ENCODE data around the gene SLC9A9.
"Not testable (repeated sequence)": the region's sequence is repeated elsewhere in the genome, so short reads cannot be mapped to it uniquely, and the experiment has no call there.

SLC9A9 gene

GRCh38 chr3:143810166-143810952 lies 37.9 kb downstream of the SLC9A9 start:
- no peak for DNase-seq (ENCODE audit: low read depth, low spot score)

- no peak for DNase-seq (ENCODE audit: low read depth, low spot score)
Observed at GRCh38 chr3:143809121-143809621, 39.1 kb downstream of the SLC9A9 start.

DNA sequence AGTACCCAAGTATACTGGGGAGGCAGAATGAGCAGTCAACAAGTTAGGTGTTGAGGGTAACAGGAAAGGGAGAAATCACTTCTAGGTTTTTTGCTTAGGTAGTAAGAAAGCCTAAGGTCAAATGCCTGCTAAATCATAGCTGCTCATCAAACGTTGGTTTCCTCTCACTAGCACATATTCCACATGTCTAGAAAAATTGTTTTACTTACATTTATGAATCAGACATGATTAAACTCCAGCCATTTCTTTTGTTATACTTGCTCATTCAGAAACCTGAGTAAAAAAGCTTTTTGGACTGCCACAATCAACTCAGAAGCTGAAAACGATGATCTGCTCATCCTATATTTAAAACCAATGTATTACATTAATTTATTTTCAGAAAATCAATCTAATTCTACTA lies 40.2 kb downstream of the SLC9A9 start:
- no peak for DNase-seq (ENCODE audit: low read depth, low spot score)

GRCh38 chr3:143806038-143806437 lies 42.2 kb downstream of the SLC9A9 start:
- no peak for DNase-seq (ENCODE audit: low read depth, low spot score)

DNA sequence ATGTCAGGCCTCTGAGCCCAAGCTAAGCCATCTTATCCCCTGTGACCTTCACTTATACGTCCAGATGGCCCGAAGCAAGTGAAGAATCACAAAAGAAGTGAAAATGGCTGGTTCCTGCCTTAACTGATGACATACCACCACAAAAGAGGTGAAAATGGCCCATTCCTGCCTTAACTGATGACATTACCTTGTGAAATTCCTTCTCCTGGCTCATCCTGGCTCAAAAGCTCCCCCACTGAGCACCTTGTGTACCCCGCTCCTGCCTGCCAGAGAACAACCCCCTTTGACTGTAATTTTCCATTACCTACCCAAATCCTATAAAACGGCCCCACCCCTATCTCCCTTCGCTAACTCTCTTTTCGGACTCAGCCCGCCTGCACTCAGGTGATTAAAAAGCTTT lies 42.8 kb downstream of the SLC9A9 start:
- DNase-seq (ENCODE audit: low read depth, low spot score) = not testable (repeated sequence)

DNA sequence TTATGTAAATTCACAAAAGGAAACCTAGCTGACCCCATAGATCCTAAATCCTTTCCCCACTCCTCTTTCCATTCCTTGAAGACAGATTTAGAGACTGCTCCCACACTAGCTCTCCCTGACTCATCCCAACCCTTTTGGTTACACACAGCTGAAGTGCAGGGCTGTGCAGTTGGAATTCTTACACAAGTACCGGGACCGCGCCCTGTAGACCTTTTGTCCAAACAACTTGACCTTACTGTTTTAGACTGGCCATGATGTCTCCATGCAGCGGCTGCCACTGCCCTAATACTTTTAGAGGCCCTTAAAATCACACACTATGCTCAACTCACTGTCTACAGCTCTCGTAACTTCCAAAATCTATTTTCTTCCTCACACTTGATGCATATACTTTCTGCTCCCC lies 47.2 kb downstream of the SLC9A9 start:
- DNase-seq (ENCODE audit: low read depth, low spot score) = not testable (repeated sequence)

DNA sequence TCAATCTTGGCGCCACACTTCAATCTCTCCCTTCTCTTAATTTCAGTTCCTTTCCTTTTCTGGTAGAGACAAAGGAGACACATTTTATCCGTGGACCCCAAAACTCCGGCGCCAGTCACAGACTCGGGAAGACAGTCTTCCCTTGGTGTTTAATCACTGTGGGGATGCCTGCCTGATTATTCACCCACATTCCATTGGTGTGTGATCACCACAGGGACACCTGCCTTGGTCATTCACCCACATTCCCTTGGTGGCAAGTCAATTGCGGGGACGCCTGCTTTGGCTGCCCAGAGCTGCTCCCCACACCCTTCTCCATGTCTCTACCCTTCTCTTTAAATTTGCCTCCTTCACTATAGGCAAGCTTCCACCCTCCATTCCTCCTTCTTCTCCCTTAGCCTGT lies 50.1 kb downstream of the SLC9A9 start:
- DNase-seq (ENCODE audit: low read depth, low spot score) = not testable (repeated sequence)

DNA sequence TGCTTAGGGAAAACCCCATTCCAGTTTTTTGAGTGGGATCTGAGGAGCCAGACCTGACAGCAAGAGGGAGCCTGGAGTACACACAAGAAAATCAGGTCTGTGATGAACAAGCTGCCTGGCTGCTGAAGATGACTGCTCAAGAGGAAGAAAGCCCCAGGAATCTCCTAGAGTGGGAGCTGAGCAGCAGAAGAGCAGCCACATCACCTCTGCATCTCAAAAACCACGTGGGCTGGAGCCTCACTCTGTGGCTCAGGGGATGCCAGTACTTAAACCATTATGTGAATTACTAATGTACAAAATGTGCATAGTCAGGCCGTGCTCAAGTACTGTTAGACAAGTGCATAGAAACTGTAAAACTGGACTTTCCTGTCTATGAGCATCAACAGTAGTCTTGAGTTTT lies 52.4 kb downstream of the SLC9A9 start:
- no peak for DNase-seq (ENCODE audit: low read depth, low spot score)

GRCh38 chr3:143794793-143795462 lies 53.3 kb downstream of the SLC9A9 start:
- DNase-seq (ENCODE audit: low read depth, low spot score) = no peak

DNA sequence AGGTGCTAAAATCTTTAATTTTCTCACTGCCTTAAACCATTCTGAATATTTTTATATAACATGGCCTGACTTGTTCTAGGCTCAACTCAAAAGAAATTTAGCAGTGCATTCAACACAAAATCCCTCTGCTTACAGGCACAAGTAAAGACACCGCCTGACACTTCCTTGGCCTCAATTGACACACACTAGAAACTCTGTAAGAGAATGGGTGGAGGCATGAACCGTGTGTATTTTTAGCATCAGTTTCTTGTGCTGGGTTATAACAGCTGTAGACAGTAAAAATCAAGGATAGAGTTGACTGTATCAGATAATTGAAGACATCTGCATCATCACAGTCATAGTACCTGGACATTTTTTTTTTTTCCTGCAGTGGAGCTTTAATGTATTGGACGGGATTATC lies 54.3 kb downstream of the SLC9A9 start:
- no peak for DNase-seq (ENCODE audit: low read depth, low spot score)

DNA sequence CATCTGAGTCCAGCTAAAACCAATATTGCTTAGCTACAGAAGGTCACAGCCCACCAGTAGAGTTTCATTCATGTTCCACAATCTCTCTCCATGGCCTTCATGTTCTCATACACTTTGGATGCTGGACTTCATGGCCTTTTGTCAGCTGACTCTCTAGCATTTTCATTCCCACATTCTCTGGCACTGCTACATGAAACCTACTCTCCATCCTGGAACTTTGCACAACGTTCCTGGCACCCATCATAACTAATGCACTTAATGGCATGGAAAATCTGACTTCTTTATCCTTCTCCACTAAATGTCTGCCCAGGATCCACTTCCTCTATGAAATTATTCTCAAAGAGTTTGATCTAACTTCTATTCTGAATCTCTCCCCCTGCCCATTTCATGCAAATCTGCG lies 56.9 kb downstream of the SLC9A9 start:
- DNase-seq (ENCODE audit: low read depth, low spot score) = no peak

- no peak for DNase-seq (ENCODE audit: low read depth, low spot score)
Observed at GRCh38 chr3:143786219-143787191, 61.8 kb downstream of the SLC9A9 start.

- no peak for DNase-seq (ENCODE audit: low read depth, low spot score)
Observed at GRCh38 chr3:143784446-143784845, 63.8 kb downstream of the SLC9A9 start.

DNA sequence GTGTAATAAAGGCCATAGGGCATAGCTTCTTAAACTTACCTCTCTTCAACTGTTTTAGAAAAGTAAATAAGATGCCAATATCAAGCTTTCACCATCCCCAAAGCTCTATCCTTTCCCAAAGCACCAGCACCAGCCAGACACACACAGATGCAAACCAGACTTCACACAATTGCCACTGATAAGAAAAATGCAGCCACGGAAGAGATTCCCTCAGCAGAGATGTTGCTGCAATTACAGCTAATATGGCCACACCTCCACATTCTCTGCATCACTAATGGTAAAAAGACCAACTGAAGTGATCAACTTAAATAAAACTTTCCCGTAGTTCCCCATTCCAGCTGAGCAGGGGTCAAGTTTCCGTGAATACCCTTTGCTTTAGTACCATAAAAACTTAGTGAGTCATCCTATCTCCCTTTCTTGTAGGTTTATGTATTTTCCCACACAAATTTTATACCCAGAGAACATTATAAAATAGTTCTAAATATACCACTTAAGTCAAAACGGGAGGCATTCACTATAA lies 64.4 kb downstream of the SLC9A9 start:
- DNase-seq (ENCODE audit: low read depth, low spot score) = no peak

- no peak for DNase-seq (ENCODE audit: low read depth, low spot score)
Observed at GRCh38 chr3:143775459-143775858, 72.8 kb downstream of the SLC9A9 start.

DNA sequence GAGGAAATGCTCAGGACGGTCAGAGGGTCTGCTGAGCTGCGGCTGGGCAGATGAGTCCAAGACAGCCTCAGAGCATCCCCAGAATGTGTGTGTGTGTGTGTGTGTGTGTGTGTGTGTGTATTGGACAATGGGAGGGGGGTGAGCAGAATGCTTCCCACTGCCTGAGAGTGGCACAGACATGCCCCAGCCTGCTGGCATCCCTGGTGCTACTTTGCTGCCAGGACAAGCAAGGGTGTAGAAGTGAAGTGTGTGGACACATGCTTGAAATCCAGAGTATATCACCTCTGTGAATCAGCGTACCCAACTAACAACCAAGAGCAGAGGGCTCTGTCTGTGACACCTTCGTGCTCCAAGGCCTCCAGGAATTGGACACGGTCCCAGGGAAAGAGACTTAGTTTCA lies 76.3 kb downstream of the SLC9A9 start:
- DNase-seq (ENCODE audit: low read depth, low spot score) = no peak

- DNase-seq (ENCODE audit: low read depth, low spot score) = no peak
Observed at GRCh38 chr3:143771258-143771657, 77.0 kb downstream of the SLC9A9 start.

GRCh38 chr3:143770391-143770790 lies 77.9 kb downstream of the SLC9A9 start:
- no peak for DNase-seq (ENCODE audit: low read depth, low spot score)

- DNase-seq (ENCODE audit: low read depth, low spot score) = peak; percentile 57
Observed at GRCh38 chr3:143769616-143770015, 78.7 kb downstream of the SLC9A9 start.

DNA sequence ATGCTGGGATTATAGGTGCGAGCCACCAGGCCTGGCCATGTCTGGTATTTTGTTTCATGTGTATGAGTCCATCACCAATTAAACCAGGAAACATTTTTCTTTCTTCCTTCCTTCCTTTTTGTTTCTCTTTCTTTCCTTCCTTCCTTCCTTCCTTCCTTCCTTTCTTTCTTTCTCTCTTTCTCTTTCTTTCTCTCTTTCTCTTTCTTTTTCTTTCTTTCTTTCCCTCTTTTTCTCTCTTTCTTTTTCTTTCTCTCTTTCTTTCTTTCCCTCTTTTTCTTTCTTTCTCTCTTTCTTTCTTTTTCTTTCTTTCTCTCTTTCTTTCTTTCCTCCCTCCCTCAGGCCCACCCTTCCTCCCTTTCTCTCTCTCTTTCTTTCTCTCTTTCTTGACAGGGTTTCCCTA lies 83.4 kb downstream of the SLC9A9 start:
- DNase-seq (ENCODE audit: low read depth, low spot score) = no peak

DNA sequence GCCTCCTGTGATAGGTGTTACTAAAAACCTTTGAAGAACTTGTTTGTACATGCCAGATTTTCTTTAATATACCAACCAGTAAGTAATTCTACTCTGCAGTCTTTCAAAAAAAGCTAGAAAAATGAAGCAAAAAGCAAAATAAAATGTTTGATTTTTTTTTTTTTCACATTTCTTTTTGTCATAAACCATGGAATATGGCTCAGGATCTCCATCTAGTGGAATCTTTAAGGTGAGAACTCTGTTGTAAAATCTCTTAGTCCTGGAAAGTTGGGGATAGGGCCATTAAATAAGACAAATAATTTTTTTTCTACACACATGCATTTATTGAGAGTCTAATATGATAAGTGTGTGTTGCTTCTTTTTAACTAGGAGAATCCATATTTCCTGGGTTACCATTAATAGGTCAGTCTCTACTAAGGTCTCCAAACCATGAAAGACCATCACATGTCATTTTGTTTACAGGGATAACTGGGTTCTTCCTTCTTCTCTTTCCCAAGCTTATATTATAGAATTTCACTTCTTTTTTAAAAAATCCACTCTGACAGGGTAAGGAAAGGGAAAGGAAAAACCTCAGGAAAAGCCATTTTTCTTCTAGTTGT lies 84.6 kb downstream of the SLC9A9 start:
- DNase-seq (ENCODE audit: low read depth, low spot score) = no peak

Data from brain pericyte (primary cell).